Measurements from ENCODE around the gene CFD.
"Not testable (repeated sequence)": the region's sequence is repeated elsewhere in the genome, so short reads cannot be mapped to it uniquely, and the experiment has no call there.

Gene CFD

GRCh38 chr19:858868-859843 lies at the start of gene CFD:
Gene CFD (plus strand): TSS chr19:859664. CDS start chr19:859690, 26 bp downstream.
- DNase-seq (ENCODE audit: low read depth in 2 of 2), result no peak

GRCh38 chr19:810077-810855 lies 49.2 kb upstream of the CFD start:
- DNase-seq (ENCODE audit: low read depth in 2 of 2), result no peak

GRCh38 chr19:810883-811489 lies 48.5 kb upstream of the CFD start:
- no peak for DNase-seq (ENCODE audit: low read depth in 2 of 2)

- no peak for DNase-seq (ENCODE audit: low read depth in 2 of 2)
Measured at GRCh38 chr19:811506-812048, 47.9 kb upstream of the CFD start.

- DNase-seq (ENCODE audit: low read depth in 2 of 2), result no peak
Measured at GRCh38 chr19:812049-812746, 47.3 kb upstream of the CFD start.

- DNase-seq (ENCODE audit: low read depth in 2 of 2), result no peak
Measured at GRCh38 chr19:812747-813218, 46.7 kb upstream of the CFD start.

- DNase-seq (ENCODE audit: low read depth in 2 of 2), result no peak
Measured at GRCh38 chr19:813219-814151, 46.0 kb upstream of the CFD start.

GRCh38 chr19:814152-815078 lies 45.0 kb upstream of the CFD start:
- DNase-seq (ENCODE audit: low read depth in 2 of 2), result no peak

GRCh38 chr19:815079-815774 lies 44.2 kb upstream of the CFD start:
- no peak for DNase-seq (ENCODE audit: low read depth in 2 of 2)

GRCh38 chr19:815775-816499 lies 43.5 kb upstream of the CFD start:
- no peak for DNase-seq (ENCODE audit: low read depth in 2 of 2)

- DNase-seq (ENCODE audit: low read depth in 2 of 2), result no peak
Measured at GRCh38 chr19:816500-816857, 43.0 kb upstream of the CFD start.

GRCh38 chr19:820212-820611 lies 39.3 kb upstream of the CFD start:
- DNase-seq (ENCODE audit: low read depth in 2 of 2), result not testable (repeated sequence)

- no peak for DNase-seq (ENCODE audit: low read depth in 2 of 2)
Measured at GRCh38 chr19:821231-821824, 38.1 kb upstream of the CFD start.

- no peak for DNase-seq (ENCODE audit: low read depth in 2 of 2)
Measured at GRCh38 chr19:821825-822503, 37.5 kb upstream of the CFD start, which contains the start of gene PLPPR3. Gene PLPPR3 (minus strand): TSS chr19:821955. CDS start chr19:821559, 396 bp downstream.

- no peak for DNase-seq (ENCODE audit: low read depth in 2 of 2)
Measured at GRCh38 chr19:823565-824121, 35.8 kb upstream of the CFD start.

- no peak for DNase-seq (ENCODE audit: low read depth in 2 of 2)
Measured at GRCh38 chr19:824885-825284, 34.6 kb upstream of the CFD start.
